NOMO-1 treated with DMSO at 0.1 percent for 48 hours (cell line): Measurements from ENCODE around the gene KRTAP4-5.
"Not testable (repeated sequence)": the region's sequence is repeated elsewhere in the genome, so short reads cannot be mapped to it uniquely, and the experiment has no call there.

ENCODE experiments used
- DNase-seq: peaks from one replicate; lab custom pipeline; 2025; ENCODE audit not compliant: unreplicated experiment; lab: John Stamatoyannopoulos, UW

The KRTAP4-5 gene

DNA sequence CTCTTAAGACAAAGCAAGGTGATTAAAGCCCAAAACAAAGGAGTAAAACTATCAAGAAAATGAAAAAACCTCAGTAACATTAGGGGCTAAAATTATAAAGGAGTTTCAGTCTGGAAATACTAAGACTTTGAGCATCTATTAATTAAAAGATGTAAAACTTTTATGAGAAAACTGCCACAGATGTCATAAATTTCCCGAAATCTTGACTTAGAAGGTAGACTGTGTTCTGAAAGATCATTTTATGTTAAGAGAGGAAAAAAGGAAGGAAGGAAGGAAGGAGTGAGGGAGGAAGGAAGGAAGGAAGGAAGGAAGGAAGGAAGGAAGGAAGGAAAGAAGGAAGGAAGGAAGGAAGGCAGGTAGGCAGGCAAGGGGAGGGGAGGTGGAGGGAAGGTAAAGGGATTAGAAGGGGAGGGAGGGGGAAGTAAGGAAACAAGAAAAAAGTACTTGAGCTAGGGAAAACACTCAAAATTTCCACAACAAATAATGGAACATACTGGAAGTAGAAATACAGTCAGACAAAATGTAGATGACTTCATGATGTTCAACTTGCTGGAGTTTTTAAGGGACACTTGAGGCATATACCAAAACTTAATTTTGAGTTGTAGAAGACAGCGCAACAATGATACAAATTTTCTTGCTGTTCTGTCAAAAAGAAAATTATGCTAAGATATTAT lies 2.0 kb downstream of the KRTAP4-5 start:
- no peak for DNase-seq

DNA sequence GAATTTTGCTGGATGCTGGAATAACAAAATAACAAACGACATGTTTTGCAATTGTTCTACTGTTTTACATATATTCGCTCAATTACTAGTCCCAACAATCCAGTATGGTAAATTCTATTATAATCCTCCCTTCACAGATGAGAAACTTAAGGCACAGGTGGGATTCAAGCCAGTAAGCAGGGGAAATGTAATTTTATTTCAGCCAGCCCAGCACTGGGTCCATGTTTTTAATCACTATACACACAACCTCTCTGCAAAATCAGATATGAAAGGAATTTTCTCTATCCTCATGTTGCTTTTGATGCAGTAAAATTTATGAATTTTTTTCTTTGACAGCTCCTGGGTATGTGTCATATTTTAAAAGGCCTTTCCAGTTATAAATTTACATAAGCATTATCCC lies 4.4 kb downstream of the KRTAP4-5 start:
- no peak for DNase-seq

DNA sequence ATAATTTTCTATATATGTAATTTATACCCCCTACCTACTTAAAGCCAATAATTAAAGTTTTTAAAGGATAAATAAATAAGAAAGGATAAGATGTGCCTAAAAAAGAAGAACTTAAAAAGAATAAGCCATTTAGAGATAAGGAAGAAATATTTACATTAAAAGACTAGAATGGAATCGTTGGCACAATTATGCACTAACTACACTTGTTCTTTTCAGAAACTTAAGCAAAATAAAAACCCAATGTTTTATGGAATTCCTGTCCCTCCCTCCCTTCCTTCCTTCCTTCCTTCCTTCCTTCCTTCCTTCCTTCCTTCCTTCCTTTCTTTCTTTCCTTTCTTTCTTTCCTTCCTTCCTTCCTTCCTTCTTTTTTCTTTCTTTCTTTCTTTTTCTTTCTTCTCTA lies 4.8 kb downstream of the KRTAP4-5 start:
- DNase-seq, result no peak

DNA sequence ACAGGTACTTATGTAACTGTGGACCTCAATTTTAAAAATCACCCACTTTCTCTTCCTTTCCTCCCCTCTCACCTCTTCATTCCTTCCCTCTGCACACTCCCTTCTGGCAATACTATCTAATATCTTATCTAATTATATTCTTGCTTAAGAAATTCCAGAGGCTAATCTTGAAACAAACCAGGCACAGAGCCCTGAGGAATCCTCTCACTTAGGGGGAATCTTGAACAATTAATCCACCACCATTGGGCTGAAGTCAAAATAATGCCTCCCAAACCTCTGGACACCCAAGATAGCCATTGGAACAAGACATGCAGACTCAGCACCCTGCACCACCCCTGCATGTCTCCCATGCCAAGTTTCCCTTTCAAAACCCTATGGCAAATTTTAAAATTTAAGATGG lies 8.3 kb downstream of the KRTAP4-5 start:
- no peak for DNase-seq

DNA sequence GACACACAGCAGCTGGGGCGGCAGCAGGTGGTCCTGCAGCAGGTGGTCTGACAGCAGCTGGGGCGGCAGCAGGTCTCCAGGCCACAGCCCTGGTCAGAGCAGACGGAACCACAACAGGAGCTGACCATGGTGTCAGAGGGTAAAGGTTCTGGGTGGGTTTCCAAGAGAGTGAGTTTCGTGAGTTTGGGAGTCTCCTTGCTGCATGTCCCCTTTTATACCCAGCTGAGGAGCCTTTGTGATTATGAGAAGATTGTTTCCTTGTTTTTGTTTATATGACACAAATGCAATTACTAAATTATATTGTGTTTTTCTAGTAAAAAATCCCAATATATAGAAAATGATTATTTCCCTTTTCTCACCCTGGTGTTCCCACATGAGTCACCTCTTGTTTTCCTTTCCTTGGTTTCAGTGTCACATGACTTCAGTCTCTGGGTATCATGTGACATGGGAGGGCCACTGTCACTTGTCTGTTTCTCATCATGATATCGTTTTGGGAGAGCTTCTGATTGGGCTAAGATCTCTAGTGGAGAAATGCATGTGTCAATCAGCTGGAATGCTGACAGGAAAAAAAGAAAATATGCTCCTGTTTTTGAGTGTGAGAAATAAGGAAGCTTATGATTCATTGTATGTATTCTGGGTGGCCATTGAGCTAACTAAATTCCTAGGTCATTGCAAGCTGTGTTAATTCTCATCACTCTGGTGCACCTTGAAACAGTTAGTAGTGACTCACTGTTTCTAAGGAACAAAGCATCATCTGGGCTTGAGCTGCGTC lies 9.1 kb downstream of the KRTAP4-5 start, which contains the start of gene KRTAP4-6:
TSS of gene KRTAP4-6 (minus strand) at position 185 of the 772 bp plus-strand sequence. CDS start at position 128, 57 bp downstream.
- DNase-seq, result no peak

DNA sequence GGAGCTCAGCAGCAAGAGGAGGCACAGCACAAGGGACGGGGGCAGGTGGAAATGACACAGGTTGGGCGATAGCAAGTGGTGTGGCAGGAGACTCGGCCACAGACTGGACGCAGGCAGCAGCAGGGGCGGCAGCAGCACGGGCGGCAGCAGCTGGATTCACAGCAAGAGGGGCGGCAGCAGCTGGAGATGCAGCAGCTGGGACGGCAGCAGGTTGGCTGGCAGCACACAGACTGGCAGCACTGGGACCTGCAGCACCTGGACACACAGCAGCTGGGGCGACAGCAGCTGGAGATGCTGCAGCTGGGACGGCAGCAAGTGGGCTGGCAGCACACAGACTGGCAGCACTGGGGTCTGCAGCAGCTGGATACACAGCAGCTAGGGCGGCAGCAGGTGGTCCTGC lies 9.8 kb downstream of the KRTAP4-5 start:
- DNase-seq, result not testable (repeated sequence)

DNA sequence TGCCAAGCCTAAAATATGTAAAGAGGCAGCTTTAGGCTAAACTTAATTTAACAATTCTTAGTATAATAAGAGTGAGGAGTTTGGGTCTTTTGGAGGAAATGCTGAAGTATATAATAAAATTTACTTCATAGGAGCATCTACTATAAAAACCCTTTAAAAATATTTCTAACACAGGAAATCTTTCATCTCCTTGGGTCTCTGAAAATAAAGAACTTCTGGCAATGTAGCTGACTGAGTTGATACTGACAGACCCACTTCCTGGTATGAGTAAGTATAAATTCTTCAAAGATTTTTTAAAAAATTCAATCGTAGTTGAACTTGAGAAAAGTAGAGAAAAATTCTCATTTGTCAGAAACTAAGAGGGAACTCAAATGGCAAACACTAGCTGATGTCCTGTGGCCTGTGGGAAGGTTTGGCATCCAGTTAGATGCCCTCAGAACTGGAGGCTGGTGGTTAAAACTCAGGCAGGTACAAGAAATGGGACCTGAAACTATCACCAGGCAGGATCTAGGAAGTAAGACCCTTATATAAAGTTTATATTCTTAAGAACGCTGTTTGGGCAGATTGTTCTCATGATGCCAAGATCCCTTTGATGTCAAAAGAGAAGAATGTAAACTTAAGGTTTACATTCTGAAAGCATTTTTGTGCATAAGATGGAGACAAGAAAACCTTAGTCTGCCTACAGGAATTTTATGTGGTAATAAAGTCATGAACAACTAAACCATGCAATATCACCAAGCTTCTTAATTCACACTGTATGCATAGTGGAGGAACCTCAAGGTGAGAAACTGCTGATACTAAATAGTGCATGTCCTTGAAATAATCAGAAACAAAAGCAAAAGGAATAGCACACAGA lies 15.5 kb downstream of the KRTAP4-5 start:
- no peak for DNase-seq

DNA sequence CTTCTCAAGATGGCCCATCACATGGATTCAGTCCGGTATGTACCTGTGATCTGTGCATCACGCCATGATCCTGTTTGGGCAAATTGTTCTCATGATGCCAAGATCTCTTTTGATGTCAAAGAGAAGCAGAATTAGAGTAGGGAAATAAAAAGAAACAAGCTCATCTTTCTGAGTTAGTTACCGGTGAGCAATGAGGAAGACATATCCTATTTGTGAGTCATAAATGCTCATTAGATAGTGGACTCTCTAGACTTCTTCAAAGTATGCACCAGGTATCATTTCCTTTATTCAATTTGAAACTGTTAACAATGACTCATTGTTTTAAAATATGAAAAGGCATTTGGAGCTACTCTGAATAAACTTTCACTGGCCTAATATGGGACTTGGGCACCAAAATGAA lies 17.6 kb downstream of the KRTAP4-5 start:
- DNase-seq, result peak; percentile 35

DNA sequence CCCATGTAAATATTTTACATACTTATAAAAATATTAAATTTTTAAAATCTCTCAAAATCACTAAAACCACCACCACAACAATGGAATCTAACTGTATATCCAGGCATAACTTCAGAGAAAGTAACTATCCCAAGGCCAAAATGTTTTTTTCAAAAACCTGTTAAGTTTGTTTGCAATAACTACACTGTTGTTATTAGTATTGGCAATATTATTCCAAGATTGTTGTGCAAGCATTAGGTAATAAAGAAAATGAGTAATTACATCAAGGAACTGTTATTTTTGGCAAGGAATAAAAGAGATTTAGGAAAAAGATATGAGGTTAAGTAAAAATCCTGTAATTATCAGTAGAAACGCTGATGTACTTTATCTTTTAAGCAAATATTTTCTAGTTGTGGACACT lies 22.3 kb downstream of the KRTAP4-5 start:
- DNase-seq, result no peak

DNA sequence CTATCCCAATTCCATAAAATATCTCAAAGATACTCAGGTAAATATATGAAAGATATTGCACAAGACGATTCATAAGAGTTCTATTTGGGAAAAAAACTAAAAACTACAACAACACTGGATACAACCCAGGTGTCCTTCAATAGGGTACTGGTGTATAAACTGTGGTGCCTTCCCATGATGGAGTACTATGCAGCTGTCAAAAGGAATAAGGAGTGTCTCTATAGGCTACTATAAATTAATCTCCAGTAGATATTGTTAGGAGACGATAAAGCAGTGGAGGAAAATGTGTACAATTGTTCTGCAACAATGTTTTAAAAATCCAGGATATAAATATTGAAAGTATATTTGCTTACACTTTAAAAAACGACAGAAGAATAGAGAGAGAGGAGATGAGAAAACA lies 23.2 kb downstream of the KRTAP4-5 start:
- no peak for DNase-seq

DNA sequence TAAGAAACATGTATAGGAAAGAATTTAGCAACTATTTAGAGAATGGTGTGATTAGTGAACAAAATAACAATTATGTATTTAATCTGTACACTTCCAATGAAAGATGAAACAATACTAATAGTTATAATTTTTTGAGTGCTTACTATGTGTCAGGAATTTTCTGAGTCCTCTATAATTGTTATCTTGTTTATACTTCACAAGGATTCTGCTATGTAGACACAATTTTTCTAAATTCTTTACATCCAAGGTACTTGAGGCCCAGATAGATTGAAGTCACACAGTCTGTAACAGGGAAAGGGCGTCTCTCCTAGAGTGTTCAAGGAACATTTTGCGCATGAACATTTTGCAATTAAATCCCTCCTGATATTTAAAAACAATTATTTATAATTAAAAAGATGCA lies 24.6 kb downstream of the KRTAP4-5 start:
- DNase-seq, result no peak

DNA sequence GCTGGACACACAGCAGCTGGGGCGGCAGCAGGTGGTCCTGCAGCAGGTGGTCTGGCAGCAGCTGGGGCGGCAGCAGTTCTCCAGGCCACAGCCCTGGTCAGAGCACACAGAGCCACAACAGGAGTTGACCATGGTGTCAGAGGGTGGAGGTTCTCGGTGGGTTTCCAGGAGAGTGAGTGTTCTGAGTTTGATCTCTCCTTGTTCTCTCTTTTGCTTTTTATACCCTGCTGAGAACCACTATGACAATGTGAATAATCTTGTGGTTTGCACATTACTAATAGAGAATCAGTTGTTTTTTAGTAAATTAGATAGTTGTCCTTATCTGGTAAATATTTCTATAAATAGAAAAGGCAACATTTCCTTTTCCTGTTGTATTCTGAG lies 25.6 kb downstream of the KRTAP4-5 start, which contains the start of gene KRTAP4-12:
TSS of gene KRTAP4-12 (minus strand) at position 192 of the 381 bp plus-strand sequence. CDS start at position 132, 60 bp downstream.
- not testable (repeated sequence) for DNase-seq

DNA sequence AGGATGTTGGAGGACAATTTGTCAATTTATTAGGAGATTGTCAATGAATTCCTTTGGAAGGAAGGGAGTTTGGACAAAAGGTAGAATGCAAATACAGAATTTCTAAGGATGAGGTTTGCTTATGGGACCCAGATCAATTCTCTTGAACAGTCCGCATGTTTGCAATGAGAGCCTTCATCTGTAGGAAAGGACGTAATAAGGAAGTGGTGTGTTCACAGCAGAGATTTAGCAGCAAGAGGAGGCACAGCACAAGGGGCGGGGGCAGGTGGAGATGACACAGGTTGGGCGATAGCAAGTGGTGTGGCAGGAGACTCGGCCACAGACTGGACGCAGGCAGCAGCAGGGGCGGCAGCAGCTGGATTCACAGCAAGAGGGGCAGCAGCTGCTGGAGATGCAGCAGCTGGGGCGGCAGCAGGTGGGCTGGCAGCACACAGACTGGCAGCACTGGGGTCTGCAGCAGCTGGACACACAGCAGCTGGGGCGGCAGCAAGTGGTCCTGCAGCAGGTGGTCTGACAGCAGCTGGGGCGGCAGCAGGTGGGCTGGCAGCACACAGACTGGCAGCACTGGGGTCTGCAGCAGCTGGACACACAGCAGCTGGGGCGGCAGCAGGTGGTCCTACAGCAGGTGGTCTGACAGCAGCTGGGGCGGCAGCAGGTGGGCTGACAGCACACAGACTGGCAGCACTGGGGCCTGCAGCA lies 26.2 kb downstream of the KRTAP4-5 start:
- not testable (repeated sequence) for DNase-seq

DNA sequence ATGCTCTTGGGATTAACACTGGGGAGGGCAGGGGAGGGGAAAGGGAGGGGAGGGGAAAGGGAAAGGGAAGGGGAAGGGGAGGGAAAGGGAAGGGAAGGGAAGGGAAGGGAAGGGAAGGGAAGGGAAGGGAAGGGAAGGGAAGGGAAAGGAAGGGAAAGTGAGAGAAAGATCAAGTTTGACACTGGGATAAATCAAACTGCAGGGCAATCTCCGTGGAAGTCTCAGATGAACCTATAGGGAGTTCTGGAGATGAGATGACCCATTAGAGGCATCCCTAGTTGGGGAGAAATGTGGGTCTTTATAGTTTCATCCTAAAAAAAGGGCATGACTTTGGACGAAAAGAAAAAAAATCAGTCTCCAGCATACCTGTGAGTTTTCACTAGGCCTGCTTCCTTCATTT lies 27.9 kb downstream of the KRTAP4-5 start:
- no peak for DNase-seq

DNA sequence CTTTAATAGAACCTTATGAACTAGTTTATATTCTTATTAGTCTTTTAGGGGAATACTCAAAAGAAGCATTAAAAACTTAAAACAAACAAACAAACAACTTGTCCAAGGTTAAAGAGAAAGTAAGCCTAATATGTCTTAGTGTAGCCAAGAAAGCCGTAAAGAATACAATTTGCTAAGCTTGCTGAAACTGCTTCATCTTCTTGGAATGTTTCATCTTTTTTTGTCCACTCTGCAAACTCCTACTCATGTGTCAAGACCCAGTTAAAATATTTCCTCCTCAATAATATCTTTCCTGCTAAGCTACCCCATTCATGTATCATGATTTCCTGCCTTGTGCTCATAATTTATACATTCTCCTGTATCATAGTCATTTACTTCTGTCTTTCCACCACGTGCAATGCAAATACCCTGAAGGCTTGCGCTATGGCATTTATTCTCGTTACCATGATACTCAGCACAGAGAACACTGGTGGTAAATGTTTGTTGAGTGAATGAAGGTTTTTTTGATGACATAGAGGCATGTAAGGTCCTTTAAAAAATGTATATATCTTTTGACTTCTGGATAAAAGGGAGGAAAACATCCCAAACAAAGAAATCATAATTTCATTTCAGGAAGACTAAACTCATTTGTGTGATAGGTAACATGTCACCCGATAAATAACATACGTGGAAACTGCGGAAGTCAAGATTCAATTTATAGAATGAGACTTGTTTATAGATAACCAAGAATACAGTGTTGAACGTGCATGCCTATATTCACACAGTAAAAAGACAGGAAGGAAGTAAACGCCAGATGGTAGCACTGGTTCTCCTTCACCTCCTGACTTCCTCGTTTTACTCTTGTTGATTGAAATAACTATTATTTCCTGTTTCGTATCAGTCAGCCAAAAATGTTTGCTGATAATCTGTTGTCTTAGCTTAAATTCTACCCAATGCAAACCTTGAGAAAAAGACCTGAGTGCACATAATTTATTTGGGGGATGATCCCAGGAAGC lies 29.6 kb downstream of the KRTAP4-5 start:
- peak; percentile 78 for DNase-seq

DNA sequence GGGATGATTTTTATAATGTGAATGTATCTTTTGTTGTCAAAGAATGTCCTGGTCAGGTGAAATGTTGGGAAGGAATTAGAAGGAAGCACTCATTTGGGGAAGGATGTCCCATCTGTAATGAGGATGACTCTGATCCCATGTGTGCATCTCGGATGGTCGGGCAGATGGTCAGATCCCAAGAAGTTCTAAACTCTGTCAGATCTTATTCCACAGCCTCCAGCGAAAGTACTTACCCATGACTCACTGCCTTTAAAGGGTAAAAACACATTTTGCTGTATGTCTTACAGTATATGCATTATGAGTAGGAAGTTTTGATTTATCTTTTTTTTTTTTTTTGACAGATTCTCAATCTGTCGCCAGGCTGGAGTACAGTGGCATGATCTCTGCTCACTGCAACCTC lies 30.9 kb downstream of the KRTAP4-5 start:
- no peak for DNase-seq

DNA sequence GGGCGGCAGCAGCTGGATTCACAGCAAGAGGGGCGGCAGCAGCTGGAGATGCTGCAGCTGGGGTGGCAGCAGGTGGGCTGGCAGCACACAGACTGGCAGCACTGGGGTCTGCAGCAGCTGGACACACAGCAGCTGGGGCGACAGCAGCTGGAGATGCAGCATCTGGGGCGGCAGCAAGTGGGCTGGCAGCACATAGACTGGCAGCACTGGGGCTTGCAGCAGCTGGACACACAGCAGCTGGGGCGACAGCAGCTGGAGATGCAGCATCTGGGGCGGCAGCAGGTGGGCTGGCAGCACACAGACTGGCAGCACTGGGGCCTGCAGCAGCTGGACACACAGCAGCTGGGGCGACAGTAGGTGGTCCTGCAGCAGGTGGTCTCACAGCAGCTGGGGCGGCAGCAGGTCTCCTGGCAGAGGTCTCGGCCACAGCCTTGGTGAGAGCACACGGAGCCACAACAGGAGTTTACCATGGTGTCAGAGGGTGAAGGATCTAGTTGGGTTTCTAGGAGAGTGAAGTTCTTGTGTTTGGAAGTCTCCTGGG lies 31.7 kb downstream of the KRTAP4-5 start, which contains the start of gene KRTAP4-11:
TSS of gene KRTAP4-11 (minus strand) at position 528 of the 541 bp plus-strand sequence. CDS start at position 470, 58 bp downstream.
- not testable (repeated sequence) for DNase-seq

DNA sequence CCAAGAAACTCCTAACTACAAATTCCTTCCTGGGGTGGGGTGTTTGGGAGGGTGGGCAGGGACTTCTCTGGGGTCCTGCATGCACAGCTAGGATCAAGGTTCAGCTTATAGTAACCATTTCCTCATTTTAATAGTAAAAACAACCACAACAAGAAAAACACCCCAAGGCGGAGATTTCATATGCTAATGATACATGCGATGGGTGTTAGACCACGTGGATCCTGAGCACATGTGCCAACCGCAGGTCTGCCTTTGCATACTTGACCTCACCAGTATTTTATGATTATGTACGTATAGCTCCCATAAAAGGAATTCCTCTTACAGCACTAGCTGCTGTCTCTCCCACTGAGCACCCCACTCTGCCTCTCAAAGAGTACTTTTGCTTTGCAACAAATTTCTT lies 33.3 kb downstream of the KRTAP4-5 start:
- DNase-seq, result peak; percentile 78
